ENCODE data around the gene SIPA1L3.
A peak's percentile ranks its signal among the peaks of the same experiment; 100 is the strongest.
"Not testable (repeated sequence)": the region's sequence is repeated elsewhere in the genome, so short reads cannot be mapped to it uniquely, and the experiment has no call there.

SIPA1L3 gene

DNA sequence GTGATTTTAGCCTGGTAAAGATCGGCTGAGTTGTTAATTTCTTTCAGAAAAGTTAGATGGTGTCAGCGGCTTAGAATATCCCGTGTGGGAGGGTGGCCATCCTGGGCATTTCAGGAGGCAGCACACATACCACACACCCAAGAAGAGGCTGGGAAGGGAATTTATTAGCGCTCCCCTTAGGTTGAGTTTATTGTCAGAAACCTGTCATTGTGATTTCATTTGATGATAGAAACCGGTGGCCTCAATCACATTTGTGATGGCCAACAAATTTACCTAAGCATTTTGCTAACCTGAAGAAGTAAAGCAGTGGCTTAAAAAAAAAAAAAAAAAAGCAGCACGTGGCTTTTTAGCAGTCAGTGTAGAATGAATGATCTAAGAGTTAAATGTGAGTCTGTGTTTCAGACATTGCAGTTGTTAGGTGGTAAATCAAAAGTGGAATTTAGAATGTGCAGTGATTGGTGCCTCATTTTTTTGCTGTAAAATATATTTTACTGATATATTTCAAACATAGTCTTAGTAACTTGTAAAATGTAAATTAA lies 2.7 kb downstream of the SIPA1L3 start:
- DNase-seq (ENCODE audit: low spot score) = no peak

DNA sequence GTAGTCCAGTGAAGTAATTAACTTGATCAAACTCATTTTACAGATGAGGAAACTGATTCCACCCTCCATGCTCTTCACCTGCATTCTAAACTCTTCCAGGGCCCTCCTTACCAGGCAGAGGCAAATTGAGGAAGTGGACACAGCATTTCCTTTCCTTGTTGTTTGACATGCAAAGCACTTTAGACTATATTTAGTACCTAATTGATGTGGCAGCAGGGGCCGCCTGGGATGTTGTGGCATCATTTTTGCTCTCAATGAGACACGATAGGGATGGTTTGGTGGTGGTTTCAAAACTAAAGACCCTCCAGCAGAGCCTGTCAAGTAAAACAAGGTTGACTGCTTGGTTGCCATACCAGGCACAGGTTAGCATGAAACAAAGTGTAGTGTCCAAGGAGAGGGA lies 7.9 kb downstream of the SIPA1L3 start:
- no peak for DNase-seq (ENCODE audit: low spot score)

- DNase-seq (ENCODE audit: low spot score) = no peak
These were observed 13.8 kb downstream of the SIPA1L3 start for GRCh38 chr19:37920591-37921450.

GRCh38 chr19:37924573-37924972 lies 17.6 kb downstream of the SIPA1L3 start:
- not testable (repeated sequence) for DNase-seq (ENCODE audit: low spot score)

DNA sequence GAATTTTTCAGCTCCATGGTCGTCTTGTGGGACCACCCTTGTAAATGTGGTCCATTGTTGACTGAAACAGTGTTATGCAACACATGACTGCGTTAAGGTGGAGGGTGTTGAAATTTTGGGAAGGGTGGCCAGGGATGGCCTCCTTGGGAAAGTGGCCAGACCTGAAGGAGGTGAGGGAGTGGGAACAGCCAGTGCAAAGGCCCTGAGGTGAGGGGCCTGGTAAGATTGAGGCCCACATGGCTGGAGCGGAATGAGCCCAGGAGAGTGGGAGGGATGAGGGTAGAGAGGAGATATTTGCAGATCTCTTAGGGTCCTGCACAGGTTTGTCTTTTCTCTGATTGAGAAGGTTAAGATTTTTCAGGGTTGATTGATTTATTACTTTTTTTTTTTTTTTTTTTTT lies 18.2 kb downstream of the SIPA1L3 start:
- DNase-seq (ENCODE audit: low spot score) = no peak

- no peak for DNase-seq (ENCODE audit: low spot score)
These were observed 19.2 kb downstream of the SIPA1L3 start for GRCh38 chr19:37926255-37926654.

DNA sequence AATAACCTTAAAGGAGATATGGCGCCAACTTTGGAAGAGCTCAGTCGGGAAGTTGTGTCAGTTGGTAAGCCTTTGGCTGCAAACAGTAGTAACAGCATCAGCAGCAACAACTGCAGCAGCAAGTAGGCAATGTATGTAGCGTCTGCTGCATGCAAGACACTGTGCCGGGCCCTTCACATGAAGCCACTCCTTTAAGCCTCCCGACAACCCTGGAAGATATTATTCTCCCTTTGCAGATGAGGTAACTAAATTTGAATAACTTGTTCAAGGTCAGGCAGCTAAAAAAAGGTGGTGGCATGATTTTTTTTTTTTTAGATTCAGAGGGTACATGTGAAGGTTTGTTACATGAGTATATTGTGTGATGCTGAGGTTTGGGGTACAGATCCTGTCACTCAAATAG lies 19.7 kb downstream of the SIPA1L3 start:
- no peak for DNase-seq (ENCODE audit: low spot score)

DNA sequence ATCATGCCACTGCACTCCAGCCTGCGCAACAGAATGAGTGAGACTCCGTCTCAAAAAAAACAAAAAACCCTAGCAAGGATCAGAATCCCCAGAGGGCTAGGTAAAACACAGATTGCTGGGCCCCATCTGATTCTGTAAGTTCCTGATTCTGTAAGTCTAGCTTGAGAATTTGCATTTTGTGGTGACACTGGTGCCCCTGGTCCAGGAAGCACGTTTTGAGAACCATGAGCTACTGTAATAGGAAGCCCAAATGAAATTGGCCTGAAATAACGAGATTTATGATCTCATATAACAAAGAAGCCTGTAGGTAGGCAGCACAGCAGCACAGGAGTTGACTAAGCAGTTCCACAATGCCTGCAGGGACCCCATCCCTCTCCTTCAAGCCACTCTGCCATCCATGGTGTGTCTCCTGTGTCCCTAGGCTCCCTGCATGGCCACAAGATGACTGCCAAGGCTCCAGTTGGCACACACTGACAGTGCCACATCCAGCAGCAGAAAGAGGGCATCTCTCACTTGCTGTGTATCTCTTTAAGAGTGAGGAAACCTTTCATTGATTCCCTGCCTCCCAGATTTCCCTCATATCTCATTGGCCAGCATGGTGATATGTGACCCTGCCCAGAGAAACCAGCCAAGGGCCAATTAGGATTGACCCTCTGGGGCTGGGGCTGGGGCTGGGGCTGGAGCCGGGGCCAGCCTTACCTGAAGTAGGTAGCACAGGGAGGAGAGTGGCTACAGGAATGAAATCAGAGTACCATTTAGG lies 21.7 kb downstream of the SIPA1L3 start:
- no peak for DNase-seq (ENCODE audit: low spot score)

- no peak for DNase-seq (ENCODE audit: low spot score)
These were observed 22.4 kb downstream of the SIPA1L3 start for GRCh38 chr19:37929355-37929923.

DNA sequence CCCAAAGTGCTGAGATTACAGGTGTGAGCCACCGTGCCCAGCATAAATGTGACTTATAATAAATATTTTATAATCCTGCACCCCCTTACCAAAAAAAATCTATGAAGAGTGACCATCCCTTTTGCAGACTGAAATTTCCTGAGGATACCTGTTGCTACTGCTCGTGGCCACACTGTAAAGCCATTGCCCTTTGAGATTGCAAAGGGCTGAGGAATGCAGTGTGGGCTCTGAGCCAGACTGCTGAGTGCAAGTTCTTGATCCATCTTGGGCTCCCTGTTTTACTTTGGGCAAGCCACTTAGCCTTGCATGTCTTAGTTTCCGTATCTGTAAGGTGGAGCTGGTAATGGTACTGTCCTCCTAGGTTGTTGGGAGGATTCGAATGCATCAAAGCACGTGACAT lies 23.4 kb downstream of the SIPA1L3 start:
- DNase-seq (ENCODE audit: low spot score) = no peak

DNA sequence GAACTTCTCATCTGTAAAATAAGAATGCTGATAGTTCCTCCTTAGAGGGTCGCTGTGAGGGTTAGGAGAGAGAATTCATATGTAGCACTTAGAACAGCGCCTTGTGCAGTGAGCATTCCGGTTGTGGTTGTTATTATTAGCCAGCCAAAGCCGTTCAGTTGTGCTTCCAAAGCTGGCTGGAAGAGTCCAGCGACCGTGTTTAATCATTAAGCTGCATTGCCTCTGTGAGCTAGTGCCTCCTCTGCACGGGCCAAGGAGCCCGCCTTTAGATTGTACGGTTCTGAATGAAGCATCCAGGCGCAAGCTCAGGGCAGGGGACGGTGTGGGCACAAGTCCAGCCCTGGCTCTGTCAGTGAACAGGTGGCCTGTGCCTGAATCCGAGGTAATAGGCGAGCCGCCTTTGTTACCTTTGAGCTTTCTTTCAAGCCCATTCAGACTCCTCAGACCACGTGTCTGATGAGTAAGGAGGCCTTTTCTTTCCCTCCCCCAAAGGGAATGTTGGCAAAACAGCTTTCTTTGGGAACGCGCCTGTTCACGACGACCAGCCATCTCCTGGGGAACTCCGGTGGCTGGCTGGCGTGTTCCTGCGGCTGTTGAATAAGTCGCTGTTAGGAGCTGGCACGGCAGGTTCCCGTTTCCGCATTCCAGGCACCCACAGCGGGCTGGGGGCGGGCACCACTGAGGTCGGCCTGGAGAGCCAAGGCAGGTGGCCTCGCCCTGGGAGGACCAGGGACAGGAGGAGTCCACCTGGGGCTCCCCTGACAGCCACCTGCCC lies 25.1 kb downstream of the SIPA1L3 start:
- peak; percentile 96 for DNase-seq (ENCODE audit: low spot score)

DNA sequence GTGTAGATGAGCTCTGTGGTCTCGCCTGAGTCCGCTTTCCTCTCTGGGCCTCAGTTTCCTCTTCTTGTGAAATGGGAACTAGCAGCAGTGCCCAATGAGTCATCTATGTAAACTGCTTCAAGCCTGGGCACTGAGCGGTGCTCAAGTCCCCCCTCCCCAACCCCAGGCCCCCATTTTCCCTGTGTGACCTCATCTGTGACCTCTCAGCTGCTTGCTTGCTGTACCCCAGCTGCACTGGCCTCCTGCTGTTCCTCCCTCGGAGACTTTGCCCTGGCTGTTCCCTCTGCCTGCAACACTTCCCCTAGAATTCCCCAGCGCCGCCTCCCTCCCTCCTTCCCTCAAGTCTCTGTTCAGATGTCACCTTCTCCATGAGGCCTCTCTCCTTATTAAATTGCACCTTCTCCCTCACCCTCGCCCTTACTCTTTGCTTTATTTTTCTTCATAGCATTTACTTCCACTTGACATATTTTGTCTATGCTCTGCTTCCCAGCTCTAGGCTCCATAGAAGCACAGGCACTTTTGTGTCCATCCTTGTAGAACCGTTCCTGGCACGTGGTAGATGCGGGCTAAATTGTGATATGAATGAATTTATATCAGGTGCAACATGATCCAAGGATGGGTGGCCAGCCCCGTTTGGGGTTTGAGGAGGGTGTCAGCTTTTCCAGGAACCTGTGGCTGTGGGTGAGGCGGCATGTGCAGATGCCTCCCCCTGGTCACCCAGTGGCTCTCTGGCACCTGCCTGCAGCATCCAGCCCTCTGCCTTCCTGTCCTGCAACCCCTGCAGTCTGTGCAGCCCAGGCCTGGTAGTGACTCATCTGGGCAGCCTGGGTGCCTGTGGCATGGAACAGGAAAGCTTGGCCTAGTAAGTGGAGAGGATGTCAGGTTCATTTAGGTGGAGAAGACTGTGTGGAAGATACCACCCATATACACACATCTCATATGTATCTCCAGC lies 26.3 kb downstream of the SIPA1L3 start:
- DNase-seq (ENCODE audit: low spot score) = peak; percentile 87

GRCh38 chr19:37933937-37934358 lies 26.9 kb downstream of the SIPA1L3 start:
- no peak for DNase-seq (ENCODE audit: low spot score)

GRCh38 chr19:37935341-37935740 lies 28.3 kb downstream of the SIPA1L3 start:
- no peak for DNase-seq (ENCODE audit: low spot score)

- no peak for DNase-seq (ENCODE audit: low spot score)
These were observed 29.2 kb downstream of the SIPA1L3 start for GRCh38 chr19:37936166-37936565.

- DNase-seq (ENCODE audit: low spot score) = no peak
These were observed 29.9 kb downstream of the SIPA1L3 start for GRCh38 chr19:37936886-37937285.

DNA sequence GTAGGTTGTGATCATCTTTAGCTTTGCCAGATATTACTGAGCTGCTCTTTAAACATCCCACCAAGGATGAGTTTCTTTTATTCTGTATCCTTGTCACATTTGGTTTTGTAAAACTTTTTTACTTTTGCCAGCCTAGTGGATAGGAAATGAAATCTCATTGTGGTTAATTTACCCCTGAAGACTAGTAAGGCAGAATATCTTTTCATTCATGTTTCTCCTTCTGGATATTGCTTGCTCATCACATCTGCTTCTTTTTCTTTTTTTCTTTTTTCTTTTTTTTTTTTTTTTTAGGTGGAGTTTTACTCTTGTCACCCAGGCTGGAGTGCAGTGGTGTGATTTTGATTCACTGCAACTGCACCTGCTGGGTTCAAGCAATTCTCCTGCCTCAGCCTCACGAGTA lies 31.3 kb downstream of the SIPA1L3 start:
- no peak for DNase-seq (ENCODE audit: low spot score)

GRCh38 chr19:37941782-37942515 lies 34.9 kb downstream of the SIPA1L3 start:
- DNase-seq (ENCODE audit: low spot score) = peak; percentile 41

GRCh38 chr19:37942516-37942902 lies 35.5 kb downstream of the SIPA1L3 start:
- no peak for DNase-seq (ENCODE audit: low spot score)

- DNase-seq (ENCODE audit: low spot score) = no peak
These were observed 36.5 kb downstream of the SIPA1L3 start for GRCh38 chr19:37943480-37943879.
